ENCODE results near the gene PSME3. TPM values are rescaled to one million over a fixed set of nuclear protein-coding genes. Genes with fewer than 3 reads are reported as not detected.

The PSME3 gene
- total RNA-seq, 1 experiment from 2014 or later = 192 TPM

DNA sequence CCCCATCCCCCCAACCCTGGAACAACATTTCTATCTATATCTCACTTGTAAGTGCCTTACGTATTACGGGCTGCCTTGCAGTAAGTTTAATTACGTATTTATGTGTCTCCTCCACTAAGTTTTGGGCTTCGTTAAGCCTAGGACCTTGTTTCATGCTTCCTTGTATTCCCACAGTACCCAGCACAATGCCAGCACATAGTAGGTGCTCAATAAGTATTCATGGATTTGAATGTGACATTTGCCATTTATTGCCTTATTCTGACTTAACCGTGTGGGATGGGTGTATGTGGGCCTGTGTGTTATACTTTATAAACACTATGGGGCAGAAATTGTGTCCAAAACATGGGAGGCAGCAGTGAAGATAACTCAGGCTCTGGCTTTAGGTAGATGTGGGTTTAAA is 40.7 kb upstream of the PSME3 start:
- H3K27me3 Mint-ChIP-seq (ENCODE audit: low read depth) = peaks cover 29% of the 10 kb centered on the region
- ATAC-seq (no peak), DNase-seq (ENCODE audit: low spot score) (no peak)
- no peaks in the 10 kb centered on the region for H3K9me3 Mint-ChIP-seq
- CTCF ChIA-PET = no interaction called here
- peaks cover 4% of the 10 kb centered on the region; the same call in 1 of the 2 replicates for H3K36me3 Mint-ChIP-seq
- no peak overlapping the region for H3K4me3 Mint-ChIP-seq
- POLR2A ChIA-PET = no interaction called here
- TF ChIP-seq NFYB (CRISPR knock-in tag; conservative IDR thresholded peaks at IDR 0.05; ENCODE audit: low read depth) (no peak), ZNF219 (CRISPR knock-in tag; IDR thresholded peaks at IDR 0.05; ENCODE audit: borderline replicate concordance) (no peak)
- TF ChIP-seq, protein P1, sequence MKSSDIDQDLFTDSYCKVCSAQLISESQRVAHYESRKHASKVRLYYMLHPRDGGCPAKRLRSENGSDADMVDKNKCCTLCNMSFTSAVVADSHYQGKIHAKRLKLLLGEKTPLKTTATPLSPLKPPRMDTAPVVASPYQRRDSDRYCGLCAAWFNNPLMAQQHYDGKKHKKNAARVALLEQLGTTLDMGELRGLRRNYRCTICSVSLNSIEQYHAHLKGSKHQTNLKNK (CRISPR knock-in tag; IDR thresholded peaks at IDR 0.05) = no peak
- TF ChIP-seq, protein P2, sequence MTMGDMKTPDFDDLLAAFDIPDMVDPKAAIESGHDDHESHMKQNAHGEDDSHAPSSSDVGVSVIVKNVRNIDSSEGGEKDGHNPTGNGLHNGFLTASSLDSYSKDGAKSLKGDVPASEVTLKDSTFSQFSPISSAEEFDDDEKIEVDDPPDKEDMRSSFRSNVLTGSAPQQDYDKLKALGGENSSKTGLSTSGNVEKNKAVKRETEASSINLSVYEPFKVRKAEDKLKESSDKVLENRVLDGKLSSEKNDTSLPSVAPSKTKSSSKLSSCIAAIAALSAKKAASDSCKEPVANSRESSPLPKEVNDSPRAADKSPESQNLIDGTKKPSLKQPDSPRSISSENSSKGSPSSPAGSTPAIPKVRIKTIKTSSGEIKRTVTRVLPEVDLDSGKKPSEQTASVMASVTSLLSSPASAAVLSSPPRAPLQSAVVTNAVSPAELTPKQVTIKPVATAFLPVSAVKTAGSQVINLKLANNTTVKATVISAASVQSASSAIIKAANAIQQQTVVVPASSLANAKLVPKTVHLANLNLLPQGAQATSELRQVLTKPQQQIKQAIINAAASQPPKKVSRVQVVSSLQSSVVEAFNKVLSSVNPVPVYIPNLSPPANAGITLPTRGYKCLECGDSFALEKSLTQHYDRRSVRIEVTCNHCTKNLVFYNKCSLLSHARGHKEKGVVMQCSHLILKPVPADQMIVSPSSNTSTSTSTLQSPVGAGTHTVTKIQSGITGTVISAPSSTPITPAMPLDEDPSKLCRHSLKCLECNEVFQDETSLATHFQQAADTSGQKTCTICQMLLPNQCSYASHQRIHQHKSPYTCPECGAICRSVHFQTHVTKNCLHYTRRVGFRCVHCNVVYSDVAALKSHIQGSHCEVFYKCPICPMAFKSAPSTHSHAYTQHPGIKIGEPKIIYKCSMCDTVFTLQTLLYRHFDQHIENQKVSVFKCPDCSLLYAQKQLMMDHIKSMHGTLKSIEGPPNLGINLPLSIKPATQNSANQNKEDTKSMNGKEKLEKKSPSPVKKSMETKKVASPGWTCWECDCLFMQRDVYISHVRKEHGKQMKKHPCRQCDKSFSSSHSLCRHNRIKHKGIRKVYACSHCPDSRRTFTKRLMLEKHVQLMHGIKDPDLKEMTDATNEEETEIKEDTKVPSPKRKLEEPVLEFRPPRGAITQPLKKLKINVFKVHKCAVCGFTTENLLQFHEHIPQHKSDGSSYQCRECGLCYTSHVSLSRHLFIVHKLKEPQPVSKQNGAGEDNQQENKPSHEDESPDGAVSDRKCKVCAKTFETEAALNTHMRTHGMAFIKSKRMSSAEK (CRISPR knock-in tag; IDR thresholded peaks at IDR 0.05; ENCODE audit: borderline replicate concordance) = no peak
- no peak overlapping the region for H3K27ac Mint-ChIP-seq
- H3K4me1 Mint-ChIP-seq = peaks cover 2% of the 10 kb centered on the region; the same call in 1 of the 2 replicates

DNA sequence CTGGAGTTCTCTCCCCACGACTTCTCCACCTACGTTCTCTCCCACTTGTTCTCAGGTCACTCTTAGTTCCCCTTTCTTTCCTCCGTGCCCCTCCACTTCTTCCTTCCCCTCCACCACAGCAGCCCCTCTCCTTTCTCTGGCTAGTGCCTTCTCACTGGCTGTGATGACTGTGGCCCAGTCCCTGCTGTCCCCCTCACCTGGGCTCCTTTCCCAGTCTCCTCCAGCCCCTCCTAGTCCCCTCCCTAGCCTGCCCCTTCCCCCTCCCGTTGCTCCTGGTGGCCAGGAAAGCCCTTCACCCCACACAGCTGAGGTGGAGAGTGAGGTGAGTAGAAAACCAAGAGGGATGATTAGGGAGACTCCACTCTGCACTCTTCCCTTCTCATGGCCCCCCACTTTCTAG is 38.1 kb upstream of the PSME3 start:
- no peak for DNase-seq (ENCODE audit: low spot score)
- ATAC-seq = no peak
- peaks cover 27% of the 10 kb centered on the region for H3K27me3 Mint-ChIP-seq (ENCODE audit: low read depth)
- ChIA-PET POLR2A (no interaction called here), CTCF (interaction anchor here (0.6 to 1.2 kb wide), 2 partner anchors 32 to 268 kb away, joined by 3 to 5 read pairs; no protein-coding TSS in a partner anchor)
- peaks cover 6% of the 10 kb centered on the region; the same call in 1 of the 2 replicates for H3K4me1 Mint-ChIP-seq
- H3K9me3 Mint-ChIP-seq = peaks cover 6% of the 10 kb centered on the region
- TF ChIP-seq, protein P3, sequence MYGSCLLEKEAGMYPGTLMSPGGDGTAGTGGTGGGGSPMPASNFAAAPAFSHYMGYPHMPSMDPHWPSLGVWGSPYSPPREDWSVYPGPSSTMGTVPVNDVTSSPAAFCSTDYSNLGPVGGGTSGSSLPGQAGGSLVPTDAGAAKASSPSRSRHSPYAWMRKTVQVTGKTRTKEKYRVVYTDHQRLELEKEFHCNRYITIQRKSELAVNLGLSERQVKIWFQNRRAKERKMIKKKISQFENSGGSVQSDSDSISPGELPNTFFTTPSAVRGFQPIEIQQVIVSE (CRISPR knock-in tag; IDR thresholded peaks at IDR 0.05; ENCODE audit: borderline replicate concordance) = no peak
- TF ChIP-seq NFE2L1 (CRISPR knock-in tag; IDR thresholded peaks at IDR 0.05) (no peak), ZNF396 (CRISPR knock-in tag; IDR thresholded peaks at IDR 0.05; ENCODE audit: borderline replicate concordance) (no peak), PRRX2 (CRISPR knock-in tag; IDR thresholded peaks at IDR 0.05) (no peak), GRHL2 (CRISPR knock-in tag; IDR thresholded peaks at IDR 0.05; ENCODE audit: insufficient replicate concordance, severe bottlenecking) (no peak), RORB (CRISPR knock-in tag; IDR thresholded peaks at IDR 0.05) (no peak)
- TF ChIP-seq, protein P4, sequence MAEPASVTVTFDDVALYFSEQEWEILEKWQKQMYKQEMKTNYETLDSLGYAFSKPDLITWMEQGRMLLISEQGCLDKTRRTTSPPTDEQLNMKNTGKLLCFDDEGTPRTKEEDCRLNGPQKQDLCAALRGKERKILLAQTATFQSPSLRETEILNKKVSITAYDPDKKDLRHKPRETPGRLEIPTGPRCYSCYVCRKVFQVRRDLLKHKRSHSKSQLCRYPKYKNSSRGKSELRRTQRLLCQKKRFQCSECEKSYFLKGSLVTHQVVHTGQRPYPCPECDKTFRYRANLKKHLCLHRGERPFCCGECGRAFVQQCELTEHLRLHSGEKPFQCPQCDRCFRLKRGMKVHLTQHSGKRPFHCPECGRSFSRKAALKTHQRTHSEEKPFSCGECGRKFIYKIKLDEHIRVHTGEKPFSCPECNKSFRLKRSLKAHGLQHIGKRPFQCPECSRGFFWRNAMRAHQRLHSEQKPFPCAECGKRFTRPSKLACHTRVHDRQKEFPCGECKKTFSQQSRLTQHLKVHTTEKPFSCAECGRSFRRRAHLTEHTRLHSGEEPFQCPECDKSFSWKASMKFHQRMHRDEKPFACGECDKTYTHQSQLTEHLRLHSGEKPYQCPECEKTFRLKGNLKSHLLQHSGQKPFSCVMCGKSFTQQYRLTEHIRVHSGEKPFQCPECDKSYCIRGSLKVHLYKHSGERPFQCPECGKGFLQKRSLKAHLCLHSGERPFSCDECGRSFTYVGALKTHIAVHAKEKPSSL (CRISPR knock-in tag; conservative IDR thresholded peaks at IDR 0.05) = no peak
- TF ChIP-seq, protein P5, sequence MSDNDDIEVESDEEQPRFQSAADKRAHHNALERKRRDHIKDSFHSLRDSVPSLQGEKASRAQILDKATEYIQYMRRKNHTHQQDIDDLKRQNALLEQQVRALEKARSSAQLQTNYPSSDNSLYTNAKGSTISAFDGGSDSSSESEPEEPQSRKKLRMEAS (CRISPR knock-in tag; IDR thresholded peaks at IDR 0.05) = no peak
- TF ChIP-seq, protein P6, sequence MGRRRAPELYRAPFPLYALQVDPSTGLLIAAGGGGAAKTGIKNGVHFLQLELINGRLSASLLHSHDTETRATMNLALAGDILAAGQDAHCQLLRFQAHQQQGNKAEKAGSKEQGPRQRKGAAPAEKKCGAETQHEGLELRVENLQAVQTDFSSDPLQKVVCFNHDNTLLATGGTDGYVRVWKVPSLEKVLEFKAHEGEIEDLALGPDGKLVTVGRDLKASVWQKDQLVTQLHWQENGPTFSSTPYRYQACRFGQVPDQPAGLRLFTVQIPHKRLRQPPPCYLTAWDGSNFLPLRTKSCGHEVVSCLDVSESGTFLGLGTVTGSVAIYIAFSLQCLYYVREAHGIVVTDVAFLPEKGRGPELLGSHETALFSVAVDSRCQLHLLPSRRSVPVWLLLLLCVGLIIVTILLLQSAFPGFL (CRISPR knock-in tag; IDR thresholded peaks at IDR 0.05; ENCODE audit: borderline replicate concordance) = no peak
- TF ChIP-seq, protein P7, sequence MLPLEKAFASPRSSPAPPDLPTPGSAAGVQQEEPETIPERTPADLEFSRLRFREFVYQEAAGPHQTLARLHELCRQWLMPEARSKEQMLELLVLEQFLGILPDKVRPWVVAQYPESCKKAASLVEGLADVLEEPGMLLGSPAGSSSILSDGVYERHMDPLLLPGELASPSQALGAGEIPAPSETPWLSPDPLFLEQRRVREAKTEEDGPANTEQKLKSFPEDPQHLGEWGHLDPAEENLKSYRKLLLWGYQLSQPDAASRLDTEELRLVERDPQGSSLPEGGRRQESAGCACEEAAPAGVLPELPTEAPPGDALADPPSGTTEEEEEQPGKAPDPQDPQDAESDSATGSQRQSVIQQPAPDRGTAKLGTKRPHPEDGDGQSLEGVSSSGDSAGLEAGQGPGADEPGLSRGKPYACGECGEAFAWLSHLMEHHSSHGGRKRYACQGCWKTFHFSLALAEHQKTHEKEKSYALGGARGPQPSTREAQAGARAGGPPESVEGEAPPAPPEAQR (CRISPR knock-in tag; IDR thresholded peaks at IDR 0.05) = no peak
- H3K36me3 Mint-ChIP-seq = peaks cover 8% of the 10 kb centered on the region
- no peak overlapping the region for H3K4me3 Mint-ChIP-seq
- H3K27ac Mint-ChIP-seq = no peak overlapping the region

Measured in WTC11 (cell line).